Colonic mucosa (tissue), 4 donors: Measurements from ENCODE around the gene MED15. TPM values are rescaled to one million over a fixed set of nuclear protein-coding genes. Genes with fewer than 3 reads are reported as not detected.

Experiments used
- DNase-seq: peaks from one replicate; pipeline ENCODE4 v3.0.0-alpha.2; 2020
- H3K27ac ChIP-seq: fragments of 200-600 bp; one replicate; pipeline ENCODE4 v1.8.0; 2021
- H3K27me3 ChIP-seq: fragments of 200-600 bp; one replicate; pipeline ENCODE4 v1.8.0; 2021
- H3K36me3 ChIP-seq: fragments of 200-600 bp; one replicate; pipeline ENCODE4 v1.8.0; 2021
- H3K4me1 ChIP-seq: fragments of 200-600 bp; one replicate; pipeline ENCODE4 v1.8.0; 2021; ENCODE audit warnings: mild to moderate bottlenecking
- H3K4me3 ChIP-seq: fragments of 200-600 bp; one replicate; pipeline ENCODE4 v1.8.0; 2021
- H3K9ac ChIP-seq, 2 donors: one replicate each; pipeline ENCODE4 v1.7.0; 2013; ENCODE audit warnings: control low read depth in 2 of 2, low read depth in 2 of 2, low read length in 2 of 2
- H3K9me3 ChIP-seq: fragments of 200-600 bp; one replicate; pipeline ENCODE4 v1.8.0; 2021
- intact Hi-C: fragments of 100-400 bp; cut with DNase I; formaldehyde crosslinking; loops from one replicate; pipeline ENCODE4 v1.14.1; 2022
- total RNA-seq, 2 donors: library from RNA; stranded (reverse); fragmentation: NEBNext Ultra II Directional in 1 of 2; extraction: Animal tissue kit (Norgen Biotek cat#: 25700) in 1 of 2; gene quantifications; one replicate each; pipeline ENCODE4 v1.2.1, GENCODE V29; 2021
- TF ChIP-seq, protein P1 (sequence below): fragments of 200-600 bp; IDR thresholded peaks from one replicate; pipeline ENCODE4 v1.8.0; 2022; ENCODE audit warnings: antibody characterized with exemption, mild to moderate bottlenecking
- donor health status: healthy.
- donor health status: DM: no; HTN: no; CAD: no.
- donor health status: DM: no; HTN: no; CAD: no.

Gene MED15
- total RNA-seq, 2 donors from 2014 or later = 93.1 to 102 TPM

DNA sequence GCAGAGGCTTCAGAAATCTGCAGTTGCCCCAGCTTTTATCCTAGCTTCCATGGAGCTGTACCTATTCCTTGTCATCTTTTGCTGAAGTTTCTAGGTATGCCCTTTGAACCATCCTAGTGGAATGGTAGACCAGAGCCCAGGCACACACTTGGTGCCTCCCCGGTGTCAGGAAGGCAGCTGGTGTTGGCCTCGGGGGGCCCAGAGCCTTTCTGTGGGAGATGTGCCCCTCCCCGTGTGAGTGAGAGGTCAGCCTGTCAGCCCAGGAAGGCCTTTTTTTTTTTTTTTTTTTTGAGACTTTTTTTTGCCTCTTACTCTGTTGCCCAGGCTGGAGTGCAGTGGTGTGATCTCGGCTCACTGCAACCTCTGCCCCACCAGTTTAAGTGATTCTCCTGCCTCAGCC, 58.4 kb downstream of the MED15 start:
- H3K9ac ChIP-seq = no peak overlapping the region
- TF ChIP-seq, protein P1, sequence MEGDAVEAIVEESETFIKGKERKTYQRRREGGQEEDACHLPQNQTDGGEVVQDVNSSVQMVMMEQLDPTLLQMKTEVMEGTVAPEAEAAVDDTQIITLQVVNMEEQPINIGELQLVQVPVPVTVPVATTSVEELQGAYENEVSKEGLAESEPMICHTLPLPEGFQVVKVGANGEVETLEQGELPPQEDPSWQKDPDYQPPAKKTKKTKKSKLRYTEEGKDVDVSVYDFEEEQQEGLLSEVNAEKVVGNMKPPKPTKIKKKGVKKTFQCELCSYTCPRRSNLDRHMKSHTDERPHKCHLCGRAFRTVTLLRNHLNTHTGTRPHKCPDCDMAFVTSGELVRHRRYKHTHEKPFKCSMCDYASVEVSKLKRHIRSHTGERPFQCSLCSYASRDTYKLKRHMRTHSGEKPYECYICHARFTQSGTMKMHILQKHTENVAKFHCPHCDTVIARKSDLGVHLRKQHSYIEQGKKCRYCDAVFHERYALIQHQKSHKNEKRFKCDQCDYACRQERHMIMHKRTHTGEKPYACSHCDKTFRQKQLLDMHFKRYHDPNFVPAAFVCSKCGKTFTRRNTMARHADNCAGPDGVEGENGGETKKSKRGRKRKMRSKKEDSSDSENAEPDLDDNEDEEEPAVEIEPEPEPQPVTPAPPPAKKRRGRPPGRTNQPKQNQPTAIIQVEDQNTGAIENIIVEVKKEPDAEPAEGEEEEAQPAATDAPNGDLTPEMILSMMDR = no peak
- H3K27me3 ChIP-seq = no peaks in the 10 kb centered on the region
- no peak for DNase-seq
- H3K27ac ChIP-seq = no peak overlapping the region
- H3K9me3 ChIP-seq = no peaks in the 10 kb centered on the region
- intact Hi-C loops = loop anchor here (10.0 kb wide), 1 partner anchor 129 kb away; no protein-coding TSS in a partner anchor
- peaks cover 22% of the 10 kb centered on the region for H3K36me3 ChIP-seq
- no peak overlapping the region for H3K4me3 ChIP-seq
- H3K4me1 ChIP-seq = peaks cover 6% of the 10 kb centered on the region

DNA sequence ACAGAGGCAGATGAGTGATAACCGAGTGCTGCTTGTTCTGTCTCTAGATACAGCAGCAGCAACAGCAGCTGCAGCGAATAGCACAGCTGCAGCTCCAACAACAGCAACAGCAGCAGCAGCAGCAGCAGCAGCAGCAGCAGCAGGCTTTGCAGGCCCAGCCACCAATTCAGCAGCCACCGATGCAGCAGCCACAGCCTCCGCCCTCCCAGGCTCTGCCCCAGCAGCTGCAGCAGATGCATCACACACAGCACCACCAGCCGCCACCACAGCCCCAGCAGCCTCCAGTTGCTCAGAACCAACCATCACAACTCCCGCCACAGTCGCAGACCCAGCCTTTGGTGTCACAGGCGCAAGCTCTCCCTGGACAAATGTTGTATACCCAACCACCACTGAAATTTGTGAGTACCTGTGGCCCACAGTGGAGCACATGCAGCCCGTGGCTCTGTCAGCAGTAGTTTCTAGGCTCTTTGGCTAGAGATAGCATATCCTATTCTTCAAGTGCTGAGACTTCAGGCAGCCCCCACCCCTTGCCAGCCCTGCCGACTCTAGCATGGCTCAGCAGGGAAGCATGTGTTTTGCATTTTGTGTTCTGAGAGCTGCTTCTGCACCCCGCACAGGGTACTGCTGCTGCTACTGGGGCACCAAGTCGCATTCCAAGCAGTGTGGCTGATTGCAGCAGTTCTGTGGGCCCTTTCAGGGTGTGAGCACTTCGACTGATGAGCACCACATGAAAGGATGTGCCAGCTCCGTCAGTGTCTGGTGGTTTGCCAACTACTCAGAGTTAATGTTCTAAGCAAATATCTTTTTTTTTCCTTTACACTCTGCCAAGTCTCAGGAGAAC, 59.2 kb downstream of the MED15 start:
- no peak for DNase-seq
- Histone ChIP-seq H3K9ac (no peak overlapping the region), H3K27ac (no peak overlapping the region), H3K36me3 (peaks cover 28% of the 10 kb centered on the region), H3K4me1 (peaks cover 6% of the 10 kb centered on the region), H3K9me3 (no peaks in the 10 kb centered on the region), H3K27me3 (no peaks in the 10 kb centered on the region), H3K4me3 (no peak overlapping the region)
- TF ChIP-seq, protein P1 = no peak
- intact Hi-C loops = loop anchor here (10.0 kb wide), 1 partner anchor 128 kb away; no protein-coding TSS in a partner anchor

DNA sequence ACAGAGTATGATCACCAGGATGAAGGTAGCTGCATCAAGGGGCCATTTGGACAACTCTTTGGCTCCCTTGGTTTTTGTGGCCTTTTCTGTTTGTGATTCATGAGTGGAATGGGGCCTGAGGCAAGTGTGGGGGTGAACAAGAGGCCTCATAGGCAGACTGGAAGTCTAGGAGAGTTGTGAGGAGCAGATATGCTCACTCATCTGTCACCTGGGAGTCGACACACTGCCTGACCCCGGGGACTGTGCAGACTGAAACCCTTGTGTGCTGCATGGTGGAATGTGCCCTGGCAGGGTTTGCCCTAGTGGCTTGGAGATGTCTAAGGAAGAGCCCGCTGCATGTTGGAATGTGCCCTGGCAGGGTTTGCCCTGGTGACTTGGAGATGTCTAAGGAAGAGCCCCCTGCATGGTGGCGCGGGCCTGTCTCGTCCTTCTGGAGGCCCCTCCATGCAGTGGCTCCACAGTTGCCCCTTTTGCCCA, 60.0 kb downstream of the MED15 start:
- Histone ChIP-seq H3K4me3 (no peak overlapping the region), H3K36me3 (peaks cover 36% of the 10 kb centered on the region), H3K27ac (no peak overlapping the region), H3K27me3 (no peaks in the 10 kb centered on the region), H3K4me1 (peaks cover 6% of the 10 kb centered on the region), H3K9me3 (no peaks in the 10 kb centered on the region), H3K9ac (no peak overlapping the region)
- DNase-seq = no peak
- intact Hi-C loops = loop anchor here (10.0 kb wide), 1 partner anchor 127 kb away; no protein-coding TSS in a partner anchor
- TF ChIP-seq, protein P1 = no peak

DNA sequence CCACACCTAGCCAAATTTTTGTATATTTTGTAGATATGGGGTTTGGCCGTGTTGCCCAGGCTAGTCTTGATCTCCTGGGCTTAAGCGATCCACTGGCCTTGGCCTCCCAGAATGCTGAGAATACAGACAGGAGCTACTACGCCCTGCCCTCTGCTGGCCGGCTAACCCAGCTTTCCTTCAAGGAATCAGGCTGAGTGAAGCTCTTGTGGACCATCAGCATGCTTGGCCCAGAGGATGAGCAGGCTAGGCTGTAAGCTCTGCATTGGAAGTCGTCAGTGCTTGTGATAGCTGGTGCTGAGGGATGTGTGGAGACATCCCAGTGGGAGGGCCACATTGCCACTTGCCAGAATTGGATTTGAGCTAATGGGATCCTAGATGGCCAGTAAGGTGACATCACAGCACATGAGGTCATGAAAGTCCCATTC, 60.6 kb downstream of the MED15 start:
- no peak for DNase-seq
- Histone ChIP-seq H3K9ac (peak overlapping the region in 1 of 2 donors; percentile 19), H3K4me3 (no peak overlapping the region), H3K36me3 (peaks cover 36% of the 10 kb centered on the region), H3K9me3 (no peaks in the 10 kb centered on the region), H3K27ac (no peak overlapping the region), H3K4me1 (peaks cover 6% of the 10 kb centered on the region), H3K27me3 (no peaks in the 10 kb centered on the region)
- TF ChIP-seq, protein P1 = no peak
- intact Hi-C loops = loop anchor here (10.0 kb wide), 1 partner anchor 127 kb away; no protein-coding TSS in a partner anchor

DNA sequence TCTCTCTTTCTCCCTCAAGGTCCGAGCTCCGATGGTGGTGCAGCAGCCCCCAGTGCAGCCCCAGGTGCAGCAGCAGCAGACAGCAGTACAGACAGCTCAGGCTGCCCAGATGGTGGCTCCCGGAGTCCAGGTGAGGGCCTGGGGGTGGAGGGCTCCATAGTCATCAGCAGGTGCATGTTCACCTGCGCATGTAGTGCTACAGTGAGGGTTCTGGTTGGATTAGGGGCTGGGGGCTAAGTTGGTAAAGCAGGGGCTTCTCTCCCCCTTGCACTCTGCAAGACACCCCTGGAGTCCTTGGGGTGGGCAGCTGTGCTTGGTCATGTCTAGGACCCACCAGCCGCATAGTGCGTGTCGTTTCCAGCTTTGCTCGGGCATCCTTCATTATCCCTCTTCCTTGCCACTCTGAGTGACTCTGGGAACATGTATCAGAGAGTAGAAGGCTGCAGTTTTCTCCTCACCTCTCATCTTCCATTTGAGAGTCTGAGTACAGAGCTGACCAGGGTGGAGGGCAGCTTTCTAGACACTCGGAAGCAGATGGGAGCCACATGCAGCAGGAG, 61.2 kb downstream of the MED15 start:
- Histone ChIP-seq H3K4me1 (peaks cover 6% of the 10 kb centered on the region), H3K9me3 (no peaks in the 10 kb centered on the region), H3K9ac (peak overlapping the region in 1 of 2 donors; percentile 19), H3K4me3 (no peak overlapping the region), H3K27me3 (no peaks in the 10 kb centered on the region), H3K36me3 (peaks cover 38% of the 10 kb centered on the region), H3K27ac (no peak overlapping the region)
- TF ChIP-seq, protein P1 = no peak
- intact Hi-C loops = loop anchor here (10.0 kb wide), 1 partner anchor 126 kb away; no protein-coding TSS in a partner anchor
- DNase-seq = no peak
